Psoas muscle (tissue), 8 donors: Measurements from ENCODE around the gene CTNNA1. TPM values are rescaled to one million over a fixed set of nuclear protein-coding genes. Genes with fewer than 3 reads are reported as not detected.

ENCODE experiments used
- ATAC-seq, 4 donors: fragments of 200-7000 bp; cut with Tn5 transposase; one replicate each; pipeline ENCODE4 v1.9.1; 2020; ENCODE audit warnings: moderate library complexity in 3 of 4, mild to moderate bottlenecking in 2 of 4
- DNase-seq, 2 donors: peaks; one replicate each; pipeline ENCODE4 v3.0.0-alpha.2; 2020
- H3K27ac ChIP-seq: fragments of 200-600 bp; one replicate; pipeline ENCODE4 v1.8.0; 2022
- H3K27me3 ChIP-seq, 3 donors: fragments of 200-600 bp in 1 of 3; one replicate each; pipeline versions ENCODE4 v1.6.1 to v1.8.0; 2013 to 2022; ENCODE audit warnings: low read length in 2 of 3, mild to moderate bottlenecking in 2 of 3, moderate library complexity in 1 of 3; ENCODE audit not compliant: insufficient read depth in 3 of 3
- H3K36me3 ChIP-seq, 2 donors: fragments of 200-600 bp in 1 of 2; one replicate each; pipeline versions ENCODE4 v1.6.1 to v1.8.0; 2013 to 2022; ENCODE audit warnings: low read depth in 1 of 2, mild to moderate bottlenecking in 1 of 2, moderate library complexity in 1 of 2; ENCODE audit not compliant: insufficient read depth in 1 of 2
- H3K4me1 ChIP-seq: fragments of 200-600 bp; one replicate; pipeline ENCODE4 v1.8.0; 2022
- H3K4me3 ChIP-seq: fragments of 200-600 bp; one replicate; pipeline ENCODE4 v1.8.0; 2022; ENCODE audit warnings: mild to moderate bottlenecking
- H3K9me3 ChIP-seq: fragments of 200-600 bp; one replicate; pipeline ENCODE4 v1.8.0; 2022
- WGBS, 3 donors: extraction: QIAGEN DNeasy Blood & Tissue Kit; methylation state at CpG; one replicate each; pipeline versions ENCODE4 v1.1.6 to v1.1.7; 2013; 5-methylcytosine and 5-hydroxymethylcytosine counted together
- intact Hi-C, 2 donors: fragments of 100-400 bp; cut with DNase I; formaldehyde crosslinking; loops; one replicate each; pipeline versions ENCODE4 v1.11.0 to v1.14.2; 2022
- polyA plus RNA-seq, 3 donors: library from polyadenylated mRNA; stranded (reverse); fragments of 200-250 nt; gene quantifications; one replicate each; pipeline ENCODE4 v1.2.3, GENCODE V29; 2013
- total RNA-seq, 4 donors: library from RNA; stranded (reverse); fragmentation: NEBNext Ultra II Directional in 2 of 4; extraction: Animal tissue kit (Norgen Biotek cat#: 25700) in 2 of 4; gene quantifications; one replicate each; pipeline versions ENCODE4 v1.2.1 to v1.2.4, GENCODE V29; 2021 to 2023
- TF ChIP-seq, protein P1 (sequence below): fragments of 200-600 bp; IDR thresholded peaks from one replicate; pipeline ENCODE4 v1.8.0; 2022; ENCODE audit warnings: antibody characterized with exemption
- donor health status: healthy with polysubstance abuse.
- donor health status: DM: no; HTN: no; CAD: no; lungs with moderate emphysema.
- donor health status: Bipolar disorder and iron deficiency.
- donor health status: healthy.
- donor health status: DM: yes; HTN: yes; CAD: no.
- donor health status: DM: no; HTN: no; CAD: no.
- donor health status: DM: no; HTN: no; CAD: no.
- donor health status: DM: yes; HTN: yes; CAD: no.

The CTNNA1 gene
- total and polyA plus RNA-seq, 7 donors: 58.8 to 162 (median 99.3) TPM

GRCh38 chr5:138947780-138948179 lies 194.6 kb downstream of the CTNNA1 start:
- Histone ChIP-seq H3K4me1 (peaks cover 18% of the 10 kb centered on the region), H3K9me3 (no peaks in the 10 kb centered on the region), H3K27me3 (no peaks in the 10 kb centered on the region), H3K36me3 (peaks cover 0 to 9% of the 10 kb centered on the region in 2 donors), H3K27ac (no peak overlapping the region), H3K4me3 (no peak overlapping the region)
- ATAC-seq: no peak
- TF ChIP-seq, protein P1, sequence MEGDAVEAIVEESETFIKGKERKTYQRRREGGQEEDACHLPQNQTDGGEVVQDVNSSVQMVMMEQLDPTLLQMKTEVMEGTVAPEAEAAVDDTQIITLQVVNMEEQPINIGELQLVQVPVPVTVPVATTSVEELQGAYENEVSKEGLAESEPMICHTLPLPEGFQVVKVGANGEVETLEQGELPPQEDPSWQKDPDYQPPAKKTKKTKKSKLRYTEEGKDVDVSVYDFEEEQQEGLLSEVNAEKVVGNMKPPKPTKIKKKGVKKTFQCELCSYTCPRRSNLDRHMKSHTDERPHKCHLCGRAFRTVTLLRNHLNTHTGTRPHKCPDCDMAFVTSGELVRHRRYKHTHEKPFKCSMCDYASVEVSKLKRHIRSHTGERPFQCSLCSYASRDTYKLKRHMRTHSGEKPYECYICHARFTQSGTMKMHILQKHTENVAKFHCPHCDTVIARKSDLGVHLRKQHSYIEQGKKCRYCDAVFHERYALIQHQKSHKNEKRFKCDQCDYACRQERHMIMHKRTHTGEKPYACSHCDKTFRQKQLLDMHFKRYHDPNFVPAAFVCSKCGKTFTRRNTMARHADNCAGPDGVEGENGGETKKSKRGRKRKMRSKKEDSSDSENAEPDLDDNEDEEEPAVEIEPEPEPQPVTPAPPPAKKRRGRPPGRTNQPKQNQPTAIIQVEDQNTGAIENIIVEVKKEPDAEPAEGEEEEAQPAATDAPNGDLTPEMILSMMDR: no peak
- 93 to 97% (median 94%) methylated on average over 5 of the region's 5 CpGs for WGBS, 3 donors
- intact Hi-C loops: no loop called here
- DNase-seq: no peak

GRCh38 chr5:138948471-138949222 lies 195.4 kb downstream of the CTNNA1 start:
- intact Hi-C loops: no loop called here
- no peaks in the 10 kb centered on the region for H3K27me3 ChIP-seq
- no peak overlapping the region for H3K4me3 ChIP-seq
- TF ChIP-seq, protein P1: no peak
- peaks cover 0 to 9% of the 10 kb centered on the region in 2 donors for H3K36me3 ChIP-seq
- H3K9me3 ChIP-seq: no peaks in the 10 kb centered on the region
- WGBS, 3 donors: 78 to 81% (median 79%) methylated on average over 23 of the region's 23 CpGs
- H3K4me1 ChIP-seq: peaks cover 27% of the 10 kb centered on the region
- DNase-seq (no peak), ATAC-seq (no peak)
- no peak overlapping the region for H3K27ac ChIP-seq

DNA sequence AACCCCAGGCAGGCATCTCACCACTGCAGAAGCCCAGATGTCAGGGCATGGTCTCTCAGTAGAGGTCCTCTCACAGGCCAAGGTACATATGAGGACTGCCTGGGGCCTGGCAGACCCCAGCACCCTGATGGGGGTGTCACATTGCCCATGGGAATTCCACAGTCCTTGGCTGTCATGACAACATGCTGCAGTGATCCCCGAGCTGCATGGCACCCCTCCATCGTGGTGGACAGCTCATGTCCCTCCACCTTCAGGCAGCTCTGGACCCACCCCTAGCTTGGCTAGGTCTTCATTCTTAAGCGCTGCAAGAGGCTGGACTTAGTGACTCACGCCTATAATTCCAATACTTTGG lies 196.0 kb downstream of the CTNNA1 start:
- Histone ChIP-seq H3K27me3 (no peaks in the 10 kb centered on the region), H3K4me1 (peaks cover 33% of the 10 kb centered on the region), H3K36me3 (peaks cover 0 to 9% of the 10 kb centered on the region in 2 donors), H3K27ac (no peak overlapping the region), H3K9me3 (no peaks in the 10 kb centered on the region), H3K4me3 (no peak overlapping the region)
- intact Hi-C loops: no loop called here
- DNase-seq (no peak), ATAC-seq (no peak)
- 60 to 85% (median 70%) methylated on average over 4 of the region's 4 CpGs for WGBS, 3 donors
- TF ChIP-seq, protein P1: no peak

GRCh38 chr5:138949988-138950387 lies 196.8 kb downstream of the CTNNA1 start:
- intact Hi-C loops: no loop called here
- H3K36me3 ChIP-seq: peaks cover 0 to 9% of the 10 kb centered on the region in 2 donors
- H3K4me3 ChIP-seq: no peak overlapping the region
- TF ChIP-seq, protein P1: no peak
- no peaks in the 10 kb centered on the region for H3K27me3 ChIP-seq
- ATAC-seq (no peak), DNase-seq (no peak)
- WGBS, 3 donors: 51 to 85% (median 53%) methylated on average over 3 of the region's 3 CpGs
- H3K4me1 ChIP-seq: peaks cover 41% of the 10 kb centered on the region
- no peak overlapping the region for H3K27ac ChIP-seq
- no peaks in the 10 kb centered on the region for H3K9me3 ChIP-seq
